ENCODE results near the gene RGS6.
A peak's percentile ranks its signal among the peaks of the same experiment; 100 is the strongest.

RGS6 gene

GRCh38 chr14:72492196-72492595 lies 560.0 kb downstream of the RGS6 start:
- no peak for TF ChIP-seq CTCF (IDR thresholded peaks at IDR 0.05; ENCODE audit: low read depth, low read length)
- no peak overlapping the region for H3K4me3 ChIP-seq (replicated peaks in 1 of 2; ENCODE audit: low read depth in 2 of 2, low read length in 2 of 2)
- no peak for DNase-seq (ENCODE audit: low read depth in 2 of 2)

GRCh38 chr14:72495668-72496067 lies 563.4 kb downstream of the RGS6 start:
- no peak overlapping the region for H3K4me3 ChIP-seq (replicated peaks in 1 of 2; ENCODE audit: low read depth in 2 of 2, low read length in 2 of 2)
- no peak for TF ChIP-seq CTCF (IDR thresholded peaks at IDR 0.05; ENCODE audit: low read depth, low read length)
- DNase-seq (ENCODE audit: low read depth in 2 of 2), result peak in 1 of 2 donors; percentile 26

- no peak for DNase-seq (ENCODE audit: low read depth in 2 of 2)
- no peak overlapping the region for H3K4me3 ChIP-seq (replicated peaks in 1 of 2; ENCODE audit: low read depth in 2 of 2, low read length in 2 of 2)
- no peak for TF ChIP-seq CTCF (IDR thresholded peaks at IDR 0.05; ENCODE audit: low read depth, low read length)
Measured at GRCh38 chr14:72498646-72499045, 566.4 kb downstream of the RGS6 start.

GRCh38 chr14:72499746-72500145 lies 567.5 kb downstream of the RGS6 start:
- no peak overlapping the region for H3K4me3 ChIP-seq (replicated peaks in 1 of 2; ENCODE audit: low read depth in 2 of 2, low read length in 2 of 2)
- TF ChIP-seq CTCF (IDR thresholded peaks at IDR 0.05; ENCODE audit: low read depth, low read length), result no peak
- DNase-seq (ENCODE audit: low read depth in 2 of 2), result no peak

- no peak for TF ChIP-seq CTCF (IDR thresholded peaks at IDR 0.05; ENCODE audit: low read depth, low read length)
- DNase-seq (ENCODE audit: low read depth in 2 of 2), result no peak
- no peak overlapping the region for H3K4me3 ChIP-seq (replicated peaks in 1 of 2; ENCODE audit: low read depth in 2 of 2, low read length in 2 of 2)
Measured at GRCh38 chr14:72500234-72500838, 568.1 kb downstream of the RGS6 start.

- DNase-seq (ENCODE audit: low read depth in 2 of 2), result no peak
- no peak for TF ChIP-seq CTCF (IDR thresholded peaks at IDR 0.05; ENCODE audit: low read depth, low read length)
Measured at GRCh38 chr14:72501439-72501838, 569.2 kb downstream of the RGS6 start.

GRCh38 chr14:72503271-72503670 lies 571.0 kb downstream of the RGS6 start:
- no peak for TF ChIP-seq CTCF (IDR thresholded peaks at IDR 0.05; ENCODE audit: low read depth, low read length)
- no peak overlapping the region for H3K4me3 ChIP-seq (replicated peaks in 1 of 2; ENCODE audit: low read depth in 2 of 2, low read length in 2 of 2)
- no peak for DNase-seq (ENCODE audit: low read depth in 2 of 2)

More at GRCh38 chr14:72501439-72501838, 569.2 kb downstream of the RGS6 start:
- H3K4me3 ChIP-seq (replicated peaks in 1 of 2; ENCODE audit: low read depth in 2 of 2, low read length in 2 of 2), result no peak overlapping the region
